GM21360 (cell line): ENCODE measurements around the gene MUC4.
"Not testable (repeated sequence)": the region's sequence is repeated elsewhere in the genome, so short reads cannot be mapped to it uniquely, and the experiment has no call there.

Experiments used
- ATAC-seq: cut with Tn5 transposase; IDR thresholded peaks from one replicate; pipeline ENCODE4 v1.9.1; 2021; ENCODE audit warnings: mild to moderate bottlenecking, moderate library complexity; ENCODE audit not compliant: unreplicated experiment

Gene MUC4

GRCh38 chr3:195762249-195762585, 49.5 kb downstream of the MUC4 start:
- no peak for ATAC-seq

GRCh38 chr3:195761567-195762248, 50.0 kb downstream of the MUC4 start:
- ATAC-seq, result no peak

DNA sequence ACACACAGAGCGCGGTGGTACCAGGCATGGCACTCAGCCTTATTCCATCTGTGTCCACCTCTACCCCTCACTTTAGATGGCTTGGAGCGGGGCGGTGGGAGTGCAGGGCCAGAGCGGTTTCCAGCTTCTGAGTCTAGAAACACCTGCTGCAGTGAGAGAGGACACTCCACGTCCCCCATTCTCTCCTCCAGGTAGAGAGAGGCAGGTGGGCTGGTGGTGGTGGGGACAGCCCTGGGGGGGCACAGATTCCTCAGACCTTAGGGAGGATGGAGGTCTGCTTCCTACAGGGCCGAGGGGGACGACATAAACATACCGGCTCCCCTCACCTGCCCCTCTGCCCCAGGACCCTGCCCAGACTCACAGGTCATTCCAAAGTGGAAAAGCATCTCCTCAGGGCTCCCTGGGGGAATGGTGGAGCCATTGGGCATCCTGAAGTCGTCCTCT, 50.6 kb downstream of the MUC4 start:
- ATAC-seq, result no peak

DNA sequence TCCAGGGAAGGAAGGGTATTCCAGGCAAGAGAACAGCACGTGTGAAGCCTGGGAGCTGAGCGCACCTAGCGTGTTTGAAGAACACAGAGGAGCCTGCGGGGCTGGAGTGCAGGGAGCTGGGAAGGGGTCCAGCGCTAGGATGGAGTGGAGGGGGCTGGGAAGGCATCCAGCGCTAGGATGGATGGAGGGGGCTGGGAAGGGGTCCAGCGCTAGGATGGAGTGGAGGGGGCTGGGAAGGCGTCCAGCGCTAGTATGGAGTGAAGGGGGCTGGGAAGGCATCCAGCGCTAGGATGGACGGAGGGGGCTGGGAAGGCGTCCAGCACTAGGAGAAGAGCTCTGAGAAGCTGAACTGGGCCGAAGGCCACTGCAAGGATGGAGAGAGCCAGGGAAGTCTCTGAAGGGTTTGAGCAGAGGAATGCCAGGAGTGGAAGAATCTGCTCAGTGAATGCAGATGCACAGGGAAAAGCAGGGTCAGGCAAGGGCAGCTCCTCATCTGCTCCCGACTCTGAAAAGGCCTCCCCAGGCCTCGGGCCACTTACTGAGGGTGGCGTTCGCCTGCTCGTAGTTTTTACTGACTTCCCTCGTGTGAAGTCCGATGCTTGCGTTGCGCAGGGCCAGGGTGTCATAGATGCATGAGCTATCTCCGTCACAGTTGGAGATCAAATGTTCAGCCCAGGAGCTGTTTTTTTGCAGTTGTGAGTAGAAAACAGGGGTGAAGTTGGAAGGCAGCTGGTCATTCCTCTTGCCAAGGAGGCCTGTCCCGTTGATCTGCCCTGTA, 51.2 kb downstream of the MUC4 start:
- no peak for ATAC-seq

DNA sequence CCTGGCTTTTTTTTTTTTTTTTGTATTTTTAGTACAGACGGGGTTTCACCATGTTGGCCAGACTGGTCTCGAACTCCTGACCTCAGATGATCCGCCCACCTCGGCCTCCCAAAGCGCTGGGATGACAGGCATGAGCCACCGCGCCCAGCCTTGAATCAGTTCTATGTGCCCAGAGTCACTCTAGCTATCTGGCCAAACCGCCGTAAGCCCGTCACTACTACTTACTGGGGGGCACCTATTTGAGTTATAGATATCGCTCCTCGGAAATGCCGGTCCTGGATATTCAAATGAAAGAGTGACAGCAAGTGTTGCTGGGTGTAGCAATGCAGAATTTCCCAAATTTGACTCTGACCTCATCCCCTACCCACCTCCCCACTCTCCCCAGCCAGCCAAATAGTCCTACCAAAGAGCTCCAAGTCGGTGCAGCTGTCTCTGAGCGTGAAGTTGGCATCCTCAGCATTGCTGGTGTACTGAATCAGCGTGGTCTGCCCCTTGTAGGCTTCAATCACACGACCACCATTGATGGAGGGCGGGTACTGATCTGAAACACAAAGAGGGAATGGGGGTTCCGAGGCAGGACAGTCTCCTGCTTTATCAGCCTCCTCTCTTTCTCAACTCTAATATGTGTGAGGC, 52.9 kb downstream of the MUC4 start:
- no peak for ATAC-seq

DNA sequence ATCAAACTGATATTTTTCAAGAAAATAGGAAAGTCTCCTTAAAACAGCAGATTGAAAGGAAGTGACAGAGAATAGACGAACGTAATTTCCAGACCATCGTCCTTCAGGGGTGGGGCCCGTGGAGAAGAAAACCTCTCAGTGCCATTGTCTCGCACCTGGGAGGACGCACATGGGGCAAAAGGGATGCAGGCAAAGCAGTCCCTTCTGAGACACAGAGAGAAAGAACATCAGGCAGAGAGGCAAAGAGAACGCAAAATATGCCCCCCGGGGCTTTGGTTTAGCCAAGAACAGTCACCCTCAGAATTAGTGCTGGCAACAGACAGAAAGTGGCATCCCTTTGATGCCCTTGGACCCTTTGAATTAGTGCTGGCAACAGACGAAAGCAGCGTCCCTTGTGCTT, 53.9 kb downstream of the MUC4 start:
- no peak for ATAC-seq

GRCh38 chr3:195757438-195757770, 54.3 kb downstream of the MUC4 start:
- ATAC-seq, result no peak

GRCh38 chr3:195755791-195756676, 55.7 kb downstream of the MUC4 start:
- ATAC-seq, result no peak

- no peak for ATAC-seq
Observed at GRCh38 chr3:195755391-195755790, 56.3 kb downstream of the MUC4 start.

DNA sequence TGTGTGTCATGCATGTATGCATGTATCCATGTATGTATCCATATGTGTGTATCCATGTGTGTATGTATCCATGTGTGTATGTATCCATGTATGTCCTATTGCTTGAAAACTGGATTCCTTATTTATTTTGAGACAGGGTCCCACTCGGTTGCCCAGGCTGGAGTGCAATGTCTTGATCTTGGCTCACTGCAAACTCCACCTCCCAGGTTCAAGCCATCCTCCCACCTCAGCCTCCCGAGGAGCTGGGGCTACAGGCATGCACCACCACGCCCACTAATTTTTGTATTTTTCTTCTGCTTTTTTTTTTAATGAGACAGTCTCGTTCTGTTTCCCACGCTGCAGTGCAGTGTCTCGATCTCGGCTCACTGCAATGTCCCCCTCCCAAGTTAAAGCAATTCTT, 56.8 kb downstream of the MUC4 start:
- ATAC-seq, result no peak

DNA sequence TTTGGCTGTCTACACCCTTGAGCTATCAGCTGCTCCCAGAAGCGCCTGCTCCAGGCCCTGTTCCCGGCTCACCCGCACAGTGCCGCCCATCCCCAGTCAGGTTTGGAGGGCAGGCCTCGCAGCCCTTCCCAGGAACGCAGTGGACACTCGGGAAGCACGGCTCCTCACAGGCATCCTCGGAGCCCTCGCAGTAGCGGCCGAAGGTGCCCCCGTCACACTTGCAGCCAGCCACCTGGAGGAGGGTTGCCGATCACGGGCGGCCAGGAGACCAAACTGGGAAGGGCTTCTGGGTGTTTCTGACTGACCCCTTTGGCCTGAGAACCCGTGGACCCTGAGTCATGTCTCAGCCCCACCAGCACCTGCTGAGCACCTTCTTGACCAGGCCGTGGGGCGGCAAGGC, 57.6 kb downstream of the MUC4 start:
- no peak for ATAC-seq

DNA sequence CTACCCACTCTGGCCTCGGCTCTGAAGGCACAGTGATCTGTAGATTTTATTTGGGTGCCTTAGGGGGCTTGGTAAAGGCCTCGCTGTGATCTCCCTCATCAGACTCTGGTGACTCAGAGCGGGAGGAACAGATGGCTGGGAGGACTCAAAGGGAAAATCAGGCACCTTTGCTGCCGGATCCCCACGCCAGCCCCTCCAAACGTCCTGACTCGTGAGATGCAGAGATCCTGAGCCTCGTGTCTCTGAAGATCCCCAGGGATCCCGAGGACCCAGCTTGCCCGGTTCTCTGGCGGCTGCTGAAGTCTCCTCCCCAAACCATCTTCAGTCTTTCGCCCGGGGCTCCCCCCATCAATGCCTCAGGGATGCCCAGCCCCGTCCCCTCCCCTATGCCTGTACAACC, 58.1 kb downstream of the MUC4 start:
- no peak for ATAC-seq

DNA sequence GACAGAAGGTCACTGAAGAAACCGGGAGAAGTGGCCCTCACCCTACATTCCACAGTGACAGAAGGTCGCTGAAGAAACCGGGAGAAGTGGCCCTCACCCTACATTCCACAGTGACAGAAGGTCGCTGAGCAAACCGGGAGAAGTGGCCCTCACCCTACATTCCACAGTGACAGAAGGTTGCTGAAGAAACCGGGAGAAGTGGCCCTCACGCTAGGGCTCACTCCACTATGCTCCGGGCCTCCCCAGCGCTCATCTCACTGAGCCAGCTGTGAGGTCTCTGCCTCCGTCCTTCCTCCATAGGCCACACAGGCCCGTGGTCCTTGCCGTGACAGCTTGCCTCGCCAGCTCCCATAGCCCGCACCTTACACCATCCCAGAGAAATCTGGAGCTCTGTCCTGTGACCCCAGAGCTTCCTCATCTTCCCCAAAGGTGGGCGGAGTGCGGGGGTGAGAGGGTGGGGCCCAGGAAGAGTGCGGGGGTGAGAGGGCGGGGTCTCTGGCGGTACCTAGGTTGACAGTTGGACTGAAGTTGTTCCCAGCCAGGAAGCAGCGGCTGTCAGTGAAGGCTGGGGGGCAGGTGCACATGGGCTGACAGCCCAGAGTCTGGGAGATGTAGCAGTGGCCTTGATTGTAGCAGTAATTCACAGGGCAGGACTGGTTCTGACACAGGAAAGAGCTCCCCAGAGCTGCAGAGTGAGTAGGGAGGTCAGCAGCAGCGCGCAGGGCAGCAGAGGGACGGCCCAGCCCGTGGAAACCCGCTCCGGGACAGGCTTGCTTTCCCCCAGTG, 59.0 kb downstream of the MUC4 start:
- ATAC-seq, result no peak

- no peak for ATAC-seq
Observed at GRCh38 chr3:195752066-195752465, 59.7 kb downstream of the MUC4 start.

GRCh38 chr3:195751560-195751959, 60.2 kb downstream of the MUC4 start:
- ATAC-seq, result no peak

- ATAC-seq, result no peak
Observed at GRCh38 chr3:195750797-195751520, 60.8 kb downstream of the MUC4 start.

DNA sequence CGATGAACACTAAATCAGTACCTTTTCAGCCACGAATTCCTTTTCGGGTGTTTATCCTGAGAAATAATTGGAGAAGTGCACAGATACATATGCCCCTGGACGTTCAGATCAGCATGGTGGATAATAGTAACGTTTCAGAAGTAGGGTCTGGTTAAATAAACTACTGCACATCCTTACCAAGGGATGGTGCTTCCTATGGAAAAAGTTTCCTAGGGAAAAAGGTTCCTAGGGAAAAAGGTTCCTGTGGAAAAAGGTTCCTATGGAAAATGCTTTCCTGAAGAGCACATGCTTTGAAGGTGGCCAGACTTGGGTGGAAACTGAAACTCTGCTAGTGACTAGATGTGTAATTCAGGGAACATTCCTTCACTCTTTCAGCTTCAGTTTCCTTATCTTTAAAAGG, 62.6 kb downstream of the MUC4 start:
- not testable (repeated sequence) for ATAC-seq

GRCh38 chr3:195748661-195749060, 63.1 kb downstream of the MUC4 start:
- ATAC-seq, result no peak

GRCh38 chr3:195746751-195747150, 65.0 kb downstream of the MUC4 start:
- no peak for ATAC-seq

- no peak for ATAC-seq
Observed at GRCh38 chr3:195746346-195746745, 65.4 kb downstream of the MUC4 start.
